GM19043 (cell line): ENCODE results near the gene GBE1.

ENCODE experiments used
- ATAC-seq: cut with Tn5 transposase; IDR thresholded peaks from one replicate; pipeline ENCODE4 v1.9.1; 2021; ENCODE audit warnings: low read depth; ENCODE audit not compliant: unreplicated experiment

The GBE1 gene

DNA sequence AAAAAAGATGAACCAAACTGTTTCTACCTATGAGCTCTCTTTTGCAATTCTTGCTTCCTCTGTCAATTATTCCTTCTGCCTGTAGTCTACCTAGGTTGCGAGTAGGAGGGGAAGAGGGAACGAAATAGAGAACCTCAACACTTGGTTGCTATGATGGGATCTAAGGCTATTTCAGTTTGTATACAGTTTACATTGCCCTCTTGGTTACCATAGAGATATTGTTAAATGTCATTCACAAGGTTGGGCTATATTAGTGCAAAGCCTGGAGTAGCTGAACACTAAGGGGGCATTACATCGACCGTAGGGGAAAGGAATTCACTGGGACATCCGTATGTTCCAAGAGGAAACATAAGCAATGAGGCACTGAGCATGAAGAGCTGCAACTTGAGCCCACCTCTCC, 276.9 kb downstream of the GBE1 start:
- ATAC-seq = no peak

DNA sequence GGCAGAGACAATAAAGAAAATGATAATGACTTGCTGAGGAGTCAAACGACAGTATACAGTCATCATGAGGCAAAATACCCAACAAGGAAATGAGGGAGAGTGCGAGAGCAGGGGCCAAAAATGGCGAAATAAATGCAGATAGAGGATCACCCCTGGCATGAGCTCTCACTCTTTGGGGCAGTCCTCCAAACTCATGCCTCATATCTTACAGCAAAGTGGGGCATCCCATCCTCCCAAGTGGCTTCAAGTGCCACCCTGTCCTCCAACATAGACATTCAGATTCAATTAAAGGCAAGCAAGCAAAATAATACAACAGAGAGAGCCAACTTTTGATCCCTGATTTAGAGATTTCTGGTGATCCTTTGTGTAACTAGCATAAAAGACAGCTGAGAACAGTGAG, 278.4 kb downstream of the GBE1 start:
- ATAC-seq = no peak

DNA sequence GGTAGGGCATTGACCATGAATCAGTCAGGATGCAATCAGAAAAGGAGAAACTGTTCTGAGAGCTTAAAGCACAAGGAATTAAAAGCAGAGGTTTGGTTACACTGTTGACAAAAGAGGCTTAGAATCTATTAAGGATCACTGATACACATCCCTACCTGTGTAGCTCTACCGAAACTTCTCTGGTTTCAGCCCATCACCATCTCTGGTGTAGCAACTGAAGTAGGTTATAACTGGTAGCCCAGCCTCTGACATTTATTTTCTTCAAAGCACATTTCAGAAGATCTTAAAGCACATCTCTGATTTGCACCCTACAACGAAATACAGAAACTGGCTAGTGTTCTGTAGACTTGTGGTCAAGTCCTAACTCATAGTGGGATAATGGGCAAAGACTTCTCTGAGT, 283.7 kb downstream of the GBE1 start:
- no peak for ATAC-seq

DNA sequence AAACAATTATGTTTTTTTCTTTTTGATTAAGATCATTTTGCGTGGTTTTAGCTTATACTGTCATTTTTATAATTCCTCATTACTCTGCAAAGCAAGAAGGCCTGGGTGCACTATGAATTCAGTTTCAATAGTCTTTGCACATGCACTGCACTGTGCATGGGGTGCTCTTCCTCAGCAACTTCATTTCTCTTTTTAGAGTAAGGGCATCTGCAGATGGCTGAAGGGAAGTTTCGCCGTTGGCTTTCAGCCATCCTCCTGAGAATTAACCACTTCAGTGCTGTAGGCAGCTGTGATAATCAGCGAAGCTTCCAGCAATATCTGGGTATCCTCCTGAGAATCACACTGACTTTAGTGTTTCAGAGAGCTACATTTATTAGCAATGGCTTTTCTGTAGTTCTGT, 284.8 kb downstream of the GBE1 start:
- ATAC-seq = no peak

DNA sequence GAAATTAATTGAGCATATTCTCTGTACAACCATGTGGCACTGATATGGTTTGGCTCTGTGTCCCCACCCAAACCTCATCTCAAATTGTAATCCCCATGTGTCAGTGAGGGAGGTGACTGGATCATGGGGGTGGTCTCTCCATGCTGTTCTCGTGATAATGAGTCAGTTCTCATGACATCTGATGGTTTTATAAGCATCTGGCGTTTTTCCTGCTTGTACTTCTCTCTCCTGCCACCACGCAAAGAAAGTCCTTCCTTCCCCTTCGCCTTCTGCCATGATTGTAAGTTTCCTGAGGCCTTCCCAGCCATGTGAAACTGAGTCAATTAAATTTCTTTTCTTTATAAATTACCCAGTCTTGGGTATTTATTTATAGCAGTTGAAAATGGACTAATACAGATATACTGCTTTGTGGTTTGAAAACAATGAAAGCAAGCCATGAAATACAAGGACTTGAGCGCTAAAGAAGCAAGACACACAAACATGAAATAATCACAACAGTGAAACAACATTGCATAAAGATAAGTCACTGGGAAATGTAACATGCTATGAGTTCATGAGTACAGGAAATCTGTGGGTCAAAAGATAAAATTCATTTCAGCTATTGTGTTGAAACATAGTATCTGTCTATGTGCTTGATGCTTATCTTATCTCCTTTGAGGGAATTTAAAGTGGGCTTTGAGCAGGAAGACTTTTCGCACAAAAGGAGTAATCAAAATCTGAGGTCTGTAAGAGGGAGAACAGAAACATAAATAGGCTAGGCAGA, 288.7 kb downstream of the GBE1 start:
- no peak for ATAC-seq

DNA sequence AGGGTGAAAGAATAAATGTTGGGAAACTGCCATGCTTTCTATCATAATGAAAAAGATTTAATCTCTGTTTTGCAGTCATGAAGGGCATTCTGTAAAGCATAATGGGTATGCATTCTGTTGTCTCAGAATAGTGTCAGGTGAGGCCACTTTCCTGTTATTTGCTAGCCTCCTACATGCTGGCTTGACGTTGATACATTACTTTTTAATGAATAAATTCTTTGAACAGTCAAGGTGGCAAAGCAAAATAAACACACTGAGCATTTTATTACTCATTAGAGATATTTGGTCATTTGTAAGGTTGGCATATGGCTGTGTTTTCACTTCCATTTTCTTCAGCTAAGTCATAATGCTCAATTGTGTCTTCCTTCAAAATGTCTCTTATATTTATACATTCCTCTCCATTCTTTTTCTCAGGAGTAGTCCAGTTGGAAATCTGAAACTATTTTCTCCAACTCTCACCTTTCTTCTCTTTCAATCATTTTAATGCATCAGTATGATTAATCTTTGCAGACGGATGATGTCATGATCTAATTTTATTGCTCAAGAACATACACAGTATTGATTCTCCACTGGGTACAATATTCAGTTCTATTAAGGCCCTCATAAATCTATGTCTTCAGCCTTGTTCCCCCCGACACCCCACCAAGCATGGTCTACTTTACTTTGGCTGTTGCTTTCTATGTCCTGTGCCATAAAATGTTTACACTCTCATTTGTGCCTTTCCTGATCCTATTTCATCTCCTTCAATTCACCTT, 290.7 kb downstream of the GBE1 start:
- no peak for ATAC-seq

DNA sequence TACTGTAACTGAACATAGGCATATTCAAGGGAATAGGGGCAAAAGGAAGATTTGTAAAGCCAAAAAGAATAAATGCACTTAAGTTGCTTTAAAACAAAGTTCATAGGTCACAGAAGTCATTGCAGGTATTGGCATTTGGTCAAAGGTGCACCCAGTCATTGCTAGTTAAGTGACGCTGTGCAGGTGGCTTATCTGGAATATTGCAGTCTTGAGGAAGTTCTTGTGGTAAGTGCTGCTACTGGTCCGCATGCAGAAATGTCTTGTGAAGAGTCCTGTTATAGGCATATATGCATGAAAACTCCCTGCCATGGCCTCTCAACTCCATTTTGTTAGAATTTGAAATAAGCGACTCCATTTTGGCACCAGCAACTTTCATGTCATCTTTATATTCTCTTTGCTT, 293.1 kb downstream of the GBE1 start:
- no peak for ATAC-seq

DNA sequence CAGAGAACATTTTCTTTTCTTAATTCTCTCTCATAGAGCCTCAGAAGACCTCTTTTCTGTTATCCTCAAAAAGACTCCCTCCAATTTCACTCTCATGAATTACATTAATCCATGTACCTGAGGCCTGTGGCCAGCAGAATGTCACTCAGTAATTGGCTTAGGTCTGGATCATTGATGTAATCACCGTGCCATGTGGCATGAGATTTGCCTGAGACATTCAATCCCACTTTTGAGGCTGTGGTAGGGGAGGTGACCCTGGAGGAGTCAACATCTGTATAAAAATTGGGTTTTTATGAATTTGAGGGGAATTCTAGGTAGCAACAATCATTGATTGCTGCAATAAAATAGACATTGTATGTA, 295.3 kb downstream of the GBE1 start:
- ATAC-seq = no peak

DNA sequence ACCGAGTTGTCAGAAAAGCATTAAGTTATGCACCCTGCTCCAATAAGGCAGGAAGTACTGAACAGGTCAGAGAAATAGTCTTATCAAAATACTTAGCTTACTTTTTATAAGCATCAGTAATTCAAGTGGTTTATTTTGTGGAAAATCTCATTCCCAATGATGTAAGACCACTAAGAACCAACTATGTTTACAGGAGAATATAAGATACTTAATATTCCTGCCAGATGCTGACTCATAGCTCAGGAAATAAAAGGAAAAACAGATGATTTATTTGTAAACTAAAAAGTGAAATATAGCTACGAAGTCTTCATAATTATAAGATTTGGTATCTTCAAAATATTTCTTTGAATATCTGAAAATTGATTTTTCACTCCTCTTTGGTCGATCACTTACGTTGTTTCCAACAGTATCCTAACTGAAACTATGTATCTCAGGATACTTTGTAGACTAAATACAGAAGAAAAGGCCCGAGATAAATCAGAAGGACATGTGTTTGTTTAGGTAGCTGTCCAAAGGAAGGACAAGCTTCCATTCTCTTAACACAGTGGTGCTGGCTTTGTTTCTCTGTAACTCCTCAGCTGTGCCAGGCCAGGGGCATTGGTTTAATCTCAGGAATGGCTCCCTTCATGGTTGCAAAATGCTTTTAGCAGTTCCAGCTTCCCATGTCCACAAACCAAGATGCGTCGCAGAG, 295.8 kb downstream of the GBE1 start:
- ATAC-seq = no peak

DNA sequence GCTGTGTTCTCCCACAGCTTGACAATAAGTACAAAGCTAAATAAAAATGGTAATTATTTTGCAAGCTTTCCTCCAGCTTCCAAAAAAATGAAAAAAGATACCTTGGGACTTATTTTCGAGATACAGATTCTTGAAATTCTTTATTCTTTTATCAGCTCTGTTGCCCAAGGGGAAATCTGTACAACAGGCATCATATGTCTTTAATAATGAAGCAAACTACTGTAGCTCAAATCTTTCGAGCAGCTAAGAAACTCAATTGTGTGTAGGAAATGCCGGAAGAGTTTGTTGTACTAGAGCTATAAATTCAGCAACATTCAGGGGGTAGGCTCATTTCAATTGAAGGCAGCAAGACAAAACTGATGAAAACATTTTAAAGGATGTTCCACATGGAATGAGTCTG, 297.7 kb downstream of the GBE1 start:
- no peak for ATAC-seq

DNA sequence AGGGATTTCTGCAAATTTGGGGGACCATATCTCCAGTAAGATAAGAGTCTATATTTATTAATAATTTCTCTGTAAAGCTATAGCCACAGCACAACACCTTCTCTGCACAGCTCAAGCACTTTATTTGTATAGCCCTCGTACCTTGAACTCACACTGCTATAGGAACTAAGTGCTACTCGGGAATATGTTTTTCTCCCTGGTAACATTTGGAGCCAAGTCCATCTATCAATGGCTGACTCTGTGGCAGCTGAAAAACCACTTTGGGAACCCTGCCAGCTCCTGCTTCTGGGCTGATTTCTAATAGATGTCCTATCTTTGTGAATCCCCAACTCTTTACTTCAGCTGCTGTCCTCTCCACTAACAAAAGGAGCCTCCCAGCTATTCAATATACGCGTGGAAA, 298.5 kb downstream of the GBE1 start:
- ATAC-seq = no peak

DNA sequence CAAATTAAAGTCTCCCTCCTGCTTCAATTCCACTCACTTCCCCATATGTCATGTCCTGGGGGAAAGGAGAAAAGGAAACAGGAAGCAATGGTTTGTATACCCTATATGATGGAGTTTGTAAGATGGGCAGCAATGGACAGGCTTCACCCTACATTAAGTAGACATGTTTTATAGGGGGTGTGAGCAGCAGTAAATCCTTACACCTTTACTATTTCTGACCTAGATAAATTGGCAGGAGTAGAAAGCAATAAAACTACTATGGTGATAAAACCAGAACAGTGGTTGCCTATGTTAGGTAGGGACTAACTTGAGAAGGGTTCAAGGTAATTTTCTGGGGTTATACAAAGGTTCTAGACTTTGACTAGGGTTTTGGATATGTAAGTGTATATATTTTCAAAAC, 301.7 kb downstream of the GBE1 start:
- ATAC-seq = no peak

DNA sequence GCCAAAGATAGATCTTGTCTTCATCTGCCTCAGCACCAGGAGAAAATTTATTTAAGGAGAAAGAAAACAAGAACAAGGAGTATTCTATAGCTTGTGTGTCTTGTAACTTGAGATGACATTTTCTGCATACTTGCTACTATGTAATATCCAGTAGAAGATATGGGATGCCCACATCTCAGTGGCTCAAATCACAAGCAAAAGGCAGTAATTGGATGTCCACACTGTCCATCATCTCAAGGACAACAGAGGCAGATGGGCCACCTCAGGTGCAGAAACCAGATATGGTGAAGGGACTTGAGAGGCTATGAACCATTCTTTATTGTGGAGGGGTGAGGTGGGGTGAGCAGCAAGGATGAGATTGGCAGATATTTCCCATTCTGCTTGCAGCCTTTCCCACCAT, 309.0 kb downstream of the GBE1 start:
- ATAC-seq = no peak

DNA sequence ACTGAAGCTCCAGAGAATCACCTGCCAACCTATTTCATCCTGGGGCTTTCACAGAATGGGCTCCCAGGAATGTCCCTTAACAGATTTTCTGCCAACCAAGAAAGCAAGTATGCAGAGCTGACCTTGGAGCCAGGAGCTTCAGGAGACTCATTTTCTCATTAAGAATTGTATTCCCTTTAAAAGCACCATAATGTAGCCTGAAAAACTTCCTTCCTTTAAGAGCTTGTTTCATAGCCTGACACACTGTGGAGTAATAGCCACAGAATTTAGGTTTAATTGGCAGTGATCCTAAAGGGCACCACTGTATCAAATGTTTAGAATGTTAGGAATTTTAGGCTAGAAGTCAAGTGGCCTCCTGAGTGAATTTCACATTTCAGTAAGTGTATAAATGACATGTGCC, 309.8 kb downstream of the GBE1 start:
- ATAC-seq = no peak

DNA sequence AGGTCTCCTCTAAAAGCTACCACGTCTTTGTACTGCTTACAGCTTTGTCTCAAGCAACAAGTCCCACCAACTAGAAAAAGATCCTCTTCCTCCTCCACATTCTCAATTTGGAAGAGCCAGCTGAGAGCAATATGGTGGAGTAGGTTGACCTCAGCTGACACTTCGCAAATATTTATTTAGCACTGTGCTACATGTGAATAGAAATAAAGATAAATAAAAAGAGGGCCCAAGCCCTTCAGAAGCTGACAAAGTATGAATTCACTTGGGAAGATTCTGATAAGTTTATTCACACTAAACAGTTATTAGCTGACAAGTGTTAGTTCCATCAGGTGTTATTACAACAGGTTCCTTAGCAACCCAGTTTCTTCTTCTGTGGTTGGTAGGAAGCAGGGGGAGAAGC, 310.3 kb downstream of the GBE1 start:
- ATAC-seq = no peak

DNA sequence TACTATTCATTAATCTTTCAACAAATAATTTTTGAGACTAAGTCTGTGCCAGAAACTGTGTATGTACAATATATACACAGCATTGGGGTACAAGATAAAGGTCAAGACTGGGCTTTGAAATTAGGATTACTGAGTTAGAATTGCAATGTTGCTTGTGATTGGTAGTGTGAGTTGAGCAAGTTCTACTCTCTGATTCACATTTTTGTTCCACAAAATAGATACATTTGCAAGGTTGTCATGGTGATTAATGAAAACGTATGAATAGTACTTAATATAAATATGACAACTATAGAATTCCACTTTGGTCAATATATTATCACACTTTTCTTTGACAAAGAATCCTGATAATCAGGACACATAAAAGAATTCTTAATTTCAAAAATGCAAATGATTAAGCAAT, 314.6 kb downstream of the GBE1 start:
- no peak for ATAC-seq

DNA sequence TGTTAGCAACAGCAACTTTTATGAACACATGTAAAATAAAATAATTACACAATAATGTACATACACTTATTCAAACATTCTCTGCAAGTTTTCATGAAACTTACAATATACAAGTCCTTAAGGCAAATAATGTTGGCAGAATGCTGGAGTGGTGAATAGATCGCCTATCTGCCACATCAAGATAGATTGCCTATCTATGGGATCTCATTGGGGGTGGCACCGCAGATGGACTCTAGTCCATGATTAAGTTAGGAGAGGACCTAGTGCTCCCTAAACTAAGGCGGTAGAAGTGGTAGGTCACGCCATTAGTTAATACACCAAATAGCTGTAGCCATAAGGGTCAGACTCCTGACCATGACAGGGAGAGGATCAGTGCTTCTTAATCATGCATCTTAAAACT, 315.7 kb downstream of the GBE1 start:
- ATAC-seq = no peak

DNA sequence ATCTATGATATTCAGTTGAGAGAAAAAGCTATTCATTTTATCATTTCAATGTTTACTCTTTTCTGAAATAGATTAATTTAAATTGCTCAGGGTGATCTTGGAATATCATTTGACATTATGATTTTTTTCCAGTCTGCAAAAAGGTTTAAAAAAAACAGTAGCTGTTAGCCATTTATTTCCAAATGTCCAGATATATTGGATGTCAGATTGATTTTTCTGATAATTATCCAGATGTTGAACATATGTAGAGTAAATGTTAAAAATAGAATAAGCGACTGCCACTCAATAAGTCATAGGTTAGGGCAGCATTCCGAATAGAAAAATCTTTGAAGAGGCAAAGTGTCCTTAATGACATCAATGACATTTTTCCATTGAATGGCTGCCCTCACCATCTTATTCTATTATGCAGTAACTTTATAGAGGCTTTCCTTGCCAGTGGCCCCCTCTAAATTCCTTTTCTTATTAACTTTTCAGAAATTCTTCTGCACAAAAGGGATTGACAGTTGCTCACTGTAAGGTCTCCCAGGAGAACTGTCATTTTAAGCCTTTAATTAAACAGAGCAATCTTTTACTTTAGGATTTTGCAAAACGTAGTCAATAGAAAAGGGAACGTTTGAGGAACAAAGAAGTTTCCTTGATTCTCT, 316.5 kb downstream of the GBE1 start:
- no peak for ATAC-seq

DNA sequence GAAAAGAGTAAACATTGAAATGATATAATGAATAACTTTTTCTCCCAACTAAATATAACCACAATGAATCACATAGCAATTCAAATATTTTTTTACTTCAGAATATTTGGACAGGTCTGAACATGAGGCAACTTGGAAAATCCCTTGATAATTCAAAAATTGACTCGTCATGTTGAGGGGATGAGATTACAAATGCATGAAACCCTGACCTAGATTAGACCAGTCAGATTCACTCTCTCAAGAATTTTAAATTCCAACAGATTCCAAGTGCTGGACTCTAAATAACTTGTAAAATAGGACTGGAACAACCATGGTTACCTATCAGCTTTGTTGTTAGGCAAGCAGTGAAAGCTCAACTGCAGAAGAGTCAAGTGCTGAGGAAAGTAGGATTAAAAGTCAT, 317.5 kb downstream of the GBE1 start:
- no peak for ATAC-seq

DNA sequence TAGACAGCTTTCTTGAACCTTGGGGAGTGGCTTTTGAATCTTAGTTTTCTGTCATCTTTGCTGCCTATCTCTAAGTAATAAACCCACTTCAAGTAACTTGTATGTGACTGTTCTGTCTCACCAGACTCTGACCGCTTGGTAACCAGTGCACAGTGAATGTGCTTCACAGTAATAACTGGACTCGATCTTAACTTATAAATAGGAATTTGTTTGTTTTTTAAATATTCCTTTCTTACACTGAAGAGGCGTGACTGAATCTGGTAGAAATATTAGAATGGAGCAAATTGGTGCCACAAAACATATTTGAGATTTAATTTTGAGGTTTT, 318.0 kb downstream of the GBE1 start:
- ATAC-seq = no peak

DNA sequence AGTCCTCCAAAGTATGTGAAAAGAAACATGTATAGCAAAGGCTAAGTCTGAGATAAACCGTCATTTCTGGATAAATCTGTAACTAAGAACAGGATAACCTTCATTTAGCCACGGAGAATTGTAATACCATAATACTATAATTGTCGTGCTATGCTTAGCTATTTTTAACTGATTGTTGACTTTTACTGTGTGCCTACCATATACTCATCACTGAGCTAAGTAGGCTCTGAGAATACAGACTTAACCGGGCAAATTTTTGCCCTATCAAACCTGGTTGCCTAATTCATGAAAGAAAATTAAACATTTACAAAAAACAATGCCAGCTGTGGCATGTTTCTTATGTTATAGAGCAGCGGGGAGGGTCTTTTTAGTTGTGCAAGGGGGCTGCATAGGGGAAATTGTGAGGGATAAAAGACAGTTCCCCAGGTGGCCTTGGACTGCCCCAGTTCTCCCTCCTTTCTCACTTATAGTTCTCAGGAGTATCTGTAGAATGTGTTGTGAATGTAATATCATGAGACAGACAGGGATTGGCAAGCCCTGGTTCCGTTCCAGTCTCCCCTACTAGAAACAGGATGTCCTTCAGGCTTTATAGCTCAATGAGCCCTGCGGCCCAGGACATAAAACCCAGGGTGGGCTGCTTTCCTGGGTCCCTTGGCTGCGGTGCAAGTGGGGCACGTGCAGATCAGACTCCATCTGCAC, 318.5 kb downstream of the GBE1 start:
- no peak for ATAC-seq
